Activated CD4-positive, alpha-beta T cell treated with anti-CD3 and anti-CD28 coated beads for 36 hours (primary cell): ENCODE measurements around the gene CHCHD10. TPM values are rescaled to one million over a fixed set of nuclear protein-coding genes. Genes with fewer than 3 reads are reported as not detected.

Experiments
- ATAC-seq: fragments of 200-7000 bp; cut with Tn5 transposase; one replicate; pipeline ENCODE4 v1.10.0; 2021; ENCODE audit warnings: mild to moderate bottlenecking, moderate library complexity
- CTCF ChIA-PET: fragments of 350-600 bp; sonication (Branson Sonifier 250); formaldehyde crosslinking; loops from one replicate; lab custom pipeline; 2021; ENCODE audit warnings: antibody characterized with exemption; lab: Charles Lee
- POLR2A ChIA-PET: fragments of 350-600 bp; sonication (Branson Sonifier 250); formaldehyde crosslinking; loops from one replicate; lab custom pipeline; 2021; ENCODE audit warnings: antibody characterized with exemption, inconsistent platforms; lab: Charles Lee
- DNase-seq: peaks from one replicate; pipeline ENCODE4 v3.0.0-alpha.2; 2020
- H3K27ac Mint-ChIP-seq: one replicate; pipeline ENCODE4 v1.8.0; 2021; ENCODE audit warnings: mixed read lengths
- H3K27me3 Mint-ChIP-seq: one replicate; pipeline ENCODE4 v1.8.0; 2021; ENCODE audit warnings: mixed read lengths
- H3K36me3 Mint-ChIP-seq: one replicate; pipeline ENCODE4 v1.8.0; 2021; ENCODE audit warnings: low read depth, mixed read lengths
- H3K4me1 Mint-ChIP-seq: one replicate; pipeline ENCODE4 v1.8.0; 2021; ENCODE audit warnings: mixed read lengths
- H3K4me3 Mint-ChIP-seq: one replicate; pipeline ENCODE4 v1.8.0; 2021; ENCODE audit warnings: mild to moderate bottlenecking, moderate library complexity, mixed read lengths
- H3K9me3 Mint-ChIP-seq: one replicate; pipeline ENCODE4 v1.8.0; 2021; ENCODE audit warnings: low read depth, mixed read lengths
- intact Hi-C, 2 experiments: fragments of 100-400 bp; cut with DNase I in 1 of 2; cut with micrococcal nuclease in 1 of 2; formaldehyde crosslinking; loops; one replicate each; pipeline versions ENCODE4 v1.14.2 to v1.15.1; 2022 to 2024; cut with DNase I, micrococcal nuclease
- total RNA-seq, 2 experiments: library from RNA; stranded (reverse); gene quantifications; one replicate each; pipeline ENCODE4 v1.2.3, GENCODE V29; 2021

CHCHD10 gene
- total RNA-seq, 2 experiments from 2014 or later: 131 to 134 TPM

- H3K27me3 Mint-ChIP-seq: no peaks in the 10 kb centered on the region
- peaks cover 7% of the 10 kb centered on the region for H3K36me3 Mint-ChIP-seq
- H3K4me1 Mint-ChIP-seq: peaks cover 30% of the 10 kb centered on the region
- peak within 1 kb of the TSS; percentile 94 for H3K27ac Mint-ChIP-seq
- peak; percentile 81 for ATAC-seq
- peak within 1 kb of the TSS; percentile 84 for H3K4me3 Mint-ChIP-seq
- intact Hi-C loops: loop anchor here (1.0 to 5.0 kb wide), 12 partner anchors 15 to 768 kb away; partner anchors contain the start of genes DERL3 (in 2 of the 2), MIF (in 2 of the 2), ZNF70 (in 2 of the 2) and CABIN1 (in 1 of the 2)
- ChIA-PET CTCF (interaction anchor here (1.0 to 1.9 kb wide), 3 partner anchors 12 to 32 kb away, joined by 3 to 8 read pairs (median 5); no protein-coding TSS in a partner anchor), POLR2A (interaction anchor here (0.7 to 1.5 kb wide), 5 partner anchors 12 to 107 kb away, joined by 3 to 5 read pairs (median 3); partner anchors contain the start of genes MIF, MMP11 and SLC2A11)
- peak; percentile 96 for DNase-seq
- no peaks in the 10 kb centered on the region for H3K9me3 Mint-ChIP-seq
These were observed 19.2 kb upstream of the CHCHD10 start, which contains the start of gene SMARCB1 for GRCh38 chr22:23786752-23787599. SMARCB1 (plus strand) TSS chr22:23786966; CDS start chr22:23787170, 204 bp downstream.

- Mint-ChIP-seq H3K27me3 (no peaks in the 10 kb centered on the region), H3K9me3 (no peaks in the 10 kb centered on the region), H3K4me1 (peaks cover 30% of the 10 kb centered on the region), H3K36me3 (peaks cover 7% of the 10 kb centered on the region), H3K27ac (peak overlapping the region; percentile 94), H3K4me3 (peak overlapping the region; percentile 84)
- intact Hi-C loops: loop anchor here (1.0 to 5.0 kb wide), 4 partner anchors 35 to 769 kb away; partner anchors contain the start of genes DERL3 (in 1 of the 2), GUCD1 (in 1 of the 2), MIF (in 1 of the 2) and SNRPD3 (in 1 of the 2)
- ChIA-PET CTCF (interaction anchor here (1.0 to 1.9 kb wide), 3 partner anchors 11 to 31 kb away, joined by 3 to 8 read pairs (median 5); no protein-coding TSS in a partner anchor), POLR2A (interaction anchor here (0.7 to 1.5 kb wide), 5 partner anchors 12 to 108 kb away, joined by 3 to 5 read pairs (median 4); partner anchors contain the start of genes MIF, MMP11 and SLC2A11)
- DNase-seq (peak; percentile 31), ATAC-seq (peak; percentile 8)
These were observed 18.5 kb upstream of the CHCHD10 start for GRCh38 chr22:23786261-23786710.

GRCh38 chr22:23784215-23784732, 16.5 kb upstream of the CHCHD10 start:
- Mint-ChIP-seq H3K9me3 (no peaks in the 10 kb centered on the region), H3K27me3 (no peaks in the 10 kb centered on the region), H3K27ac (no peak overlapping the region), H3K4me3 (no peak overlapping the region), H3K36me3 (peaks cover 4% of the 10 kb centered on the region), H3K4me1 (peaks cover 22% of the 10 kb centered on the region)
- intact Hi-C loops: no loop called here
- ChIA-PET CTCF (interaction anchor here (0.6 kb wide), 1 partner anchor 8 kb away, joined by 3 read pairs; no protein-coding TSS in a partner anchor), POLR2A (no interaction called here)
- no peak for ATAC-seq
- DNase-seq: no peak

- H3K27ac Mint-ChIP-seq: no peak overlapping the region
- ATAC-seq: no peak
- peaks cover 20% of the 10 kb centered on the region for H3K4me1 Mint-ChIP-seq
- peaks cover 2% of the 10 kb centered on the region for H3K36me3 Mint-ChIP-seq
- ChIA-PET POLR2A (no interaction called here), CTCF (no interaction called here)
- H3K9me3 Mint-ChIP-seq: no peaks in the 10 kb centered on the region
- intact Hi-C loops: no loop called here
- no peak for DNase-seq
- H3K4me3 Mint-ChIP-seq: no peak overlapping the region
- H3K27me3 Mint-ChIP-seq: no peaks in the 10 kb centered on the region
These were observed 15.7 kb upstream of the CHCHD10 start for GRCh38 chr22:23783265-23784150.

- no peak for ATAC-seq
- no peaks in the 10 kb centered on the region for H3K36me3 Mint-ChIP-seq
These were observed 14.9 kb upstream of the CHCHD10 start for GRCh38 chr22:23782703-23783102.

GRCh38 chr22:23782252-23782651, 14.5 kb upstream of the CHCHD10 start:
- DNase-seq: no peak
- Mint-ChIP-seq H3K36me3 (no peaks in the 10 kb centered on the region), H3K27me3 (no peaks in the 10 kb centered on the region), H3K4me1 (peaks cover 11% of the 10 kb centered on the region), H3K4me3 (no peak overlapping the region), H3K9me3 (no peaks in the 10 kb centered on the region), H3K27ac (no peak overlapping the region)
- CTCF ChIA-PET: no interaction called here
- ATAC-seq: no peak
- intact Hi-C loops: no loop called here
- POLR2A ChIA-PET: no interaction called here

More at GRCh38 chr22:23782703-23783102, 14.9 kb upstream of the CHCHD10 start:
- intact Hi-C loops: no loop called here
- DNase-seq: no peak
- Mint-ChIP-seq H3K9me3 (no peaks in the 10 kb centered on the region), H3K27me3 (no peaks in the 10 kb centered on the region), H3K4me3 (no peak overlapping the region), H3K27ac (no peak overlapping the region), H3K4me1 (peaks cover 13% of the 10 kb centered on the region)
- CTCF ChIA-PET: no interaction called here
- POLR2A ChIA-PET: no interaction called here

GRCh38 chr22:23781511-23782183, 13.9 kb upstream of the CHCHD10 start:
- no peak overlapping the region for H3K4me3 Mint-ChIP-seq
- ChIA-PET POLR2A (no interaction called here), CTCF (no interaction called here)
- no peaks in the 10 kb centered on the region for H3K9me3 Mint-ChIP-seq
- DNase-seq: no peak
- no peaks in the 10 kb centered on the region for H3K27me3 Mint-ChIP-seq
- H3K27ac Mint-ChIP-seq: no peak overlapping the region
- no peak for ATAC-seq
- no peaks in the 10 kb centered on the region for H3K36me3 Mint-ChIP-seq
- intact Hi-C loops: no loop called here
- H3K4me1 Mint-ChIP-seq: peaks cover 11% of the 10 kb centered on the region

GRCh38 chr22:23781065-23781464, 13.3 kb upstream of the CHCHD10 start:
- no peaks in the 10 kb centered on the region for H3K27me3 Mint-ChIP-seq
- peaks cover 6% of the 10 kb centered on the region for H3K4me1 Mint-ChIP-seq
- ChIA-PET POLR2A (no interaction called here), CTCF (no interaction called here)
- H3K4me3 Mint-ChIP-seq: no peak overlapping the region
- no peak overlapping the region for H3K27ac Mint-ChIP-seq
- H3K9me3 Mint-ChIP-seq: no peaks in the 10 kb centered on the region
- DNase-seq: no peak
- H3K36me3 Mint-ChIP-seq: no peaks in the 10 kb centered on the region
- intact Hi-C loops: no loop called here
- ATAC-seq: no peak

GRCh38 chr22:23780146-23780748, 12.5 kb upstream of the CHCHD10 start:
- POLR2A ChIA-PET: no interaction called here
- DNase-seq: no peak
- Mint-ChIP-seq H3K9me3 (no peaks in the 10 kb centered on the region), H3K27me3 (no peaks in the 10 kb centered on the region), H3K36me3 (no peaks in the 10 kb centered on the region), H3K27ac (no peak overlapping the region), H3K4me1 (peaks cover 3% of the 10 kb centered on the region), H3K4me3 (no peak overlapping the region)
- intact Hi-C loops: no loop called here
- CTCF ChIA-PET: no interaction called here
- ATAC-seq: no peak

- H3K36me3 Mint-ChIP-seq: no peaks in the 10 kb centered on the region
- no peak for ATAC-seq
- ChIA-PET POLR2A (no interaction called here), CTCF (no interaction called here)
- DNase-seq: no peak
- H3K27ac Mint-ChIP-seq: no peak overlapping the region
- no peak overlapping the region for H3K4me3 Mint-ChIP-seq
- peaks cover 3% of the 10 kb centered on the region for H3K4me1 Mint-ChIP-seq
- no peaks in the 10 kb centered on the region for H3K9me3 Mint-ChIP-seq
- intact Hi-C loops: no loop called here
- no peaks in the 10 kb centered on the region for H3K27me3 Mint-ChIP-seq
These were observed 12.0 kb upstream of the CHCHD10 start for GRCh38 chr22:23779731-23780130.
